Adrenal gland (tissue), 12 donors: ENCODE data around the gene CCNDBP1. TPM values are rescaled to one million over a fixed set of nuclear protein-coding genes. Genes with fewer than 3 reads are reported as not detected.

Experiments used
- DNase-seq, 7 donors: peaks; one replicate each; pipeline ENCODE4 v3.0.0-alpha.2; 2019 to 2020
- H3K27ac ChIP-seq, 5 donors: fragments of 200-600 bp; sonication (generic) in 4 of 5; 1 replicate in 3 of 5; 2 replicates in 2 of 5; pipeline versions ENCODE4 v1.5.1 to v1.8.0; 2016 to 2020; ENCODE audit warnings: mild to moderate bottlenecking in 1 of 5
- H3K27me3 ChIP-seq: fragments of 200-600 bp; 2 replicates; pipeline ENCODE4 v1.8.0; 2021
- H3K36me3 ChIP-seq, 2 donors: fragments of 200-600 bp; replicated peaks in 1 of 2; 1 replicate in 1 of 2; 2 replicates in 1 of 2; pipeline versions ENCODE4 v1.5.1 to v1.8.0; 2018 to 2022
- H3K4me1 ChIP-seq, 2 donors: fragments of 200-600 bp; replicated peaks in 1 of 2; 1 replicate in 1 of 2; 2 replicates in 1 of 2; pipeline versions ENCODE4 v1.5.1 to v1.8.0; 2018 to 2021
- H3K4me3 ChIP-seq, 4 donors: fragments of 200-600 bp; sonication (generic) in 3 of 4; one replicate each; pipeline ENCODE4 v1.5.1; 2016 to 2018
- H3K9me3 ChIP-seq, 3 donors: fragments of 200-600 bp; sonication (generic) in 1 of 3; replicated peaks in 1 of 3; 1 replicate in 2 of 3; 2 replicates in 1 of 3; pipeline versions ENCODE4 v1.5.1 to v1.8.0; 2016 to 2021
- POLR2A ChIP-seq, 2 donors: fragments of 450-650 bp; IDR thresholded peaks; one replicate each; pipeline ENCODE4 v1.6.1; 2017; ENCODE audit warnings: antibody characterized with exemption in 2 of 2, mild to moderate bottlenecking in 2 of 2, moderate library complexity in 1 of 2
- WGBS, 4 donors: extraction: QIAGEN DNeasy Blood & Tissue Kit in 2 of 4; methylation state at CpG; one replicate each; pipeline versions ENCODE4 v1.1.5 to v1.1.7; 2013 to 2017; 5-methylcytosine and 5-hydroxymethylcytosine counted together
- intact Hi-C, 2 donors: fragments of 100-400 bp; cut with DNase I; formaldehyde crosslinking; loops; one replicate each; pipeline versions ENCODE4 v1.14.1 to v1.15.0; 2022 to 2023
- polyA plus RNA-seq, 3 donors: library from polyadenylated mRNA; stranded (reverse); fragments of 200-250 nt in 2 of 3; fragments of 350-450 nt in 1 of 3; fragmentation: Illumina TruSeq in 1 of 3; extraction: RNeasy Lipid Tissue Mini Kit (QIAGEN cat#74804) in 1 of 3; gene quantifications; one replicate each; pipeline ENCODE4 v1.2.3, GENCODE V29; 2013 to 2014
- total RNA-seq, 9 donors: library from RNA; depleted of rRNA in 4 of 9; stranded (reverse); fragments of >200 nt in 4 of 9; fragments of 120-200 nt in 1 of 9; fragmentation: NEBNext Ultra II Directional in 1 of 9; extraction: Animal tissue kit (Norgen Biotek cat#: 25700) in 1 of 9; gene quantifications; one replicate each; pipeline versions ENCODE4 v1.1.0 to v1.2.4, GENCODE V29; 2013 to 2023
- TF ChIP-seq, protein P1 (sequence below), 6 experiments: fragments of 450-650 bp in 4 of 6; fragments of 200-600 bp in 2 of 6; sonication (generic) in 1 of 6; IDR thresholded peaks; 1 replicate in 5 of 6; 2 replicates in 1 of 6; pipeline versions ENCODE4 v1.5.1 to v1.8.0; 2016 to 2021; ENCODE audit warnings: antibody characterized with exemption in 6 of 6, mild to moderate bottlenecking in 2 of 6, moderate library complexity in 1 of 6
- donor health status: healthy with polysubstance abuse.
- donor health status: Bipolar disorder and iron deficiency.
- donor health status: DM: yes; HTN: yes; CAD: no.
- donor health status: DM: no; HTN: no; CAD: no.
- donor health status: DM: no; HTN: no; CAD: no.
- donor health status: DM: yes; HTN: yes; CAD: no.

The CCNDBP1 gene
- total and polyA plus RNA-seq, 12 donors = 34.1 to 160 (median 89.8) TPM

DNA sequence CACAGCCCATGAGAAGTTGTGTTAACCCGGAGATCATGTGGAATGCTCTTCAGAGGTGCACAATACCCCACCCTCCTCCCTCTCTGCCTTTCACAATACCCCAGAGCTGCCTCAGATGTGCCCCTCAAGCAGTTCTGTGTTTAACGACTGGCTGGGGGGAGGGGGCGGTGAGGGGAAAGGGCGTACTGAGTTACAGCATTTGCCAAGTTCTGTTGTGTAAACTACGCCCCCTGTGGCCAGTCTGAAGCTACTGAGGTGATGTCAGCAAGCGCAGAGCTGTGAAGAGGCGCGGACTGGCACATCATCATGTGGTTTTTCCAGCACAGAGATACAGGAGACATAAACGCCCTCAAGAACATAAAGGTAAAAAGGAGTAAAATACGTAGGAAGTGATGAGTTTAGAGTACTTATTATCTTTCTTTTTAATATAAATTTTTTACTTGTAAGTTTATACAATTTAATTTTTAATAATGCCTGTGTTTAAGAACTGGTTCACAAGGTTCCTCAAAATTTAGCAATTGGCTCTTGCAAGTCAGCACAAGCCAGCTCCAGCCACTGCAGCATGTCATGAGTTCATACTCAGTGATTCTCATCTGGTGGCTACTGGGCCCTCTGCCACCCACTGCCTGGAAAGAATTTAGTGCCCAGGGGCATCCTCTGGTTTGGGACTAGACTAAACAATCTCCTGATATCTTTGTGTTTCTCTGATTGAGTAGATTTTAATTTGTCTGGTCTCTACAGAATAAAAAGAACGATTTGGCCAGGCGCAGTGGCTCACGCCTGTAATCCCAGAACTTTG lies 33.9 kb downstream of the CCNDBP1 start:
- no peaks in the 10 kb centered on the region for H3K36me3 ChIP-seq
- 49 to 52% (median 50%) methylated on average over 13 of the region's 13 CpGs for WGBS, 4 donors
- no peak overlapping the region for H3K27ac ChIP-seq
- no peaks in the 10 kb centered on the region for H3K4me1 ChIP-seq
- no peaks in the 10 kb centered on the region for H3K9me3 ChIP-seq
- no peak for DNase-seq
- H3K27me3 ChIP-seq = no peaks in the 10 kb centered on the region
- no peak overlapping the region for H3K4me3 ChIP-seq
- intact Hi-C loops = no loop called here
- TF ChIP-seq, protein P1, sequence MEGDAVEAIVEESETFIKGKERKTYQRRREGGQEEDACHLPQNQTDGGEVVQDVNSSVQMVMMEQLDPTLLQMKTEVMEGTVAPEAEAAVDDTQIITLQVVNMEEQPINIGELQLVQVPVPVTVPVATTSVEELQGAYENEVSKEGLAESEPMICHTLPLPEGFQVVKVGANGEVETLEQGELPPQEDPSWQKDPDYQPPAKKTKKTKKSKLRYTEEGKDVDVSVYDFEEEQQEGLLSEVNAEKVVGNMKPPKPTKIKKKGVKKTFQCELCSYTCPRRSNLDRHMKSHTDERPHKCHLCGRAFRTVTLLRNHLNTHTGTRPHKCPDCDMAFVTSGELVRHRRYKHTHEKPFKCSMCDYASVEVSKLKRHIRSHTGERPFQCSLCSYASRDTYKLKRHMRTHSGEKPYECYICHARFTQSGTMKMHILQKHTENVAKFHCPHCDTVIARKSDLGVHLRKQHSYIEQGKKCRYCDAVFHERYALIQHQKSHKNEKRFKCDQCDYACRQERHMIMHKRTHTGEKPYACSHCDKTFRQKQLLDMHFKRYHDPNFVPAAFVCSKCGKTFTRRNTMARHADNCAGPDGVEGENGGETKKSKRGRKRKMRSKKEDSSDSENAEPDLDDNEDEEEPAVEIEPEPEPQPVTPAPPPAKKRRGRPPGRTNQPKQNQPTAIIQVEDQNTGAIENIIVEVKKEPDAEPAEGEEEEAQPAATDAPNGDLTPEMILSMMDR (IDR thresholded peaks at IDR 0.05) = no peak
- no peak for TF ChIP-seq POLR2A (IDR thresholded peaks at IDR 0.05)

GRCh38 chr15:43219929-43220928 lies 35.0 kb downstream of the CCNDBP1 start:
- intact Hi-C loops = no loop called here
- Histone ChIP-seq H3K4me3 (no peak overlapping the region), H3K36me3 (no peaks in the 10 kb centered on the region), H3K4me1 (no peaks in the 10 kb centered on the region), H3K27ac (no peak overlapping the region), H3K27me3 (no peaks in the 10 kb centered on the region), H3K9me3 (no peaks in the 10 kb centered on the region)
- no peak for DNase-seq
- TF ChIP-seq POLR2A (IDR thresholded peaks at IDR 0.05) = no peak
- TF ChIP-seq, protein P1 (IDR thresholded peaks at IDR 0.05) = no peak
- 84 to 91% (median 85%) methylated on average over 16 of the region's 16 CpGs for WGBS, 4 donors

DNA sequence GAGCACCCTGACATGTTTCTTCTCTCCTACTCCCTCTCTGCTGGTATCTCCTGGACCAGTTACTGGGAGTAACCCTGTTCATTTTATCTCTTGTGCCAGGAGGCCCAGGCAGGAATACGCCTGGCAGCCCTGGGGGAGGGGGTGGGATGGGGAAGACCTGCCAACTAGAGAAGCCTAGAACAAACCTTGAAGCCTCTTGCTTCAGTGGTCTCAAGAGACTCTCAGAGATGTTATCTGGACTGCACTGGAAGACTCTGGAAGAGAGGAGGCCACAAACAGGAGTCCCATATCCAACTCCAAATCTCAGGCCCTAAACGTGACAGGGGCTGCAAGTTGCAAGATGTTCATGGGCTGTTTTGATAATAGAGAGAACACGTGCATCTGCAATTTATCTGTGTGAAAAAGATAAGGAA lies 35.8 kb downstream of the CCNDBP1 start, which contains the start of gene EPB42:
EPB42 (minus strand) TSS at position 28 of the 413 bp plus-strand sequence. CDS start 193 bp downstream, outside the sequence.
- Histone ChIP-seq H3K36me3 (no peaks in the 10 kb centered on the region), H3K4me3 (no peak within 1 kb of the TSS), H3K27me3 (no peaks in the 10 kb centered on the region), H3K4me1 (no peaks in the 10 kb centered on the region), H3K9me3 (no peaks in the 10 kb centered on the region), H3K27ac (no peak within 1 kb of the TSS)
- 65 to 84% (median 71%) methylated on average over 3 of the region's 3 CpGs for WGBS, 4 donors
- TF ChIP-seq, protein P1 (IDR thresholded peaks at IDR 0.05) = no peak
- no peak for TF ChIP-seq POLR2A (IDR thresholded peaks at IDR 0.05)
- no peak for DNase-seq
- intact Hi-C loops = no loop called here

DNA sequence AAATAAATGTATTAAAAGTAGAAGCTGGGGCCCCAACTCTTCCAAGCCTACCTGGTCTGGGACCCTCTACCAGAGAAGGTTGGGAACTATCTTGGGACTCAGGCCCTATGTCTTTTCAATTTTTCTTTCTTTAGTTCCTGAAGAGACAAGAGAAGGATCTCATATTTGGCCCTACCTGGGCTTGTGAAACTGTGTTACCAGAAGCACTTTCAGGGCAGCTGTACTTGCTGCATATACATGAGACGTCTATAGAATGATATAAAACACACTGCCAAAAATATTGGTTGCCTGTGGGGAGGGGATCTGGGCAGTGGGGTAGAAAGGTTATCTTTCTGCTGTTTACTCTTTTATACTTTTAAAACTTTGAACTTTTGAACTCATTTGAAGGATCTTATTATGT lies 36.2 kb downstream of the CCNDBP1 start:
- Histone ChIP-seq H3K9me3 (no peaks in the 10 kb centered on the region), H3K27ac (no peak overlapping the region), H3K27me3 (no peaks in the 10 kb centered on the region), H3K4me1 (no peaks in the 10 kb centered on the region), H3K4me3 (no peak overlapping the region), H3K36me3 (no peaks in the 10 kb centered on the region)
- intact Hi-C loops = no loop called here
- no peak for DNase-seq
- TF ChIP-seq, protein P1 (IDR thresholded peaks at IDR 0.05) = no peak
- TF ChIP-seq POLR2A (IDR thresholded peaks at IDR 0.05) = no peak
- 65 to 88% (median 74%) methylated on average over 1 of the region's 1 CpG for WGBS, 4 donors
